HG03342 (cell line): Measurements from ENCODE around the gene MAP1LC3A.
"Not testable (repeated sequence)": the region's sequence is repeated elsewhere in the genome, so short reads cannot be mapped to it uniquely, and the experiment has no call there.

Experiments
- ATAC-seq: cut with Tn5 transposase; IDR thresholded peaks from one replicate; pipeline ENCODE4 v1.9.1; 2021; ENCODE audit warnings: mild to moderate bottlenecking, moderate library complexity; ENCODE audit not compliant: unreplicated experiment

The MAP1LC3A gene

GRCh38 chr20:34558320-34559218 is at the start of gene MAP1LC3A:
TSS of gene MAP1LC3A (plus strand) at chr20:34558718. CDS start at chr20:34558869, 151 bp downstream.
- peak; percentile 68 for ATAC-seq

- no peak for ATAC-seq
Observed at GRCh38 chr20:34510575-34510974, 47.9 kb upstream of the MAP1LC3A start.

GRCh38 chr20:34511891-34512265 is 46.6 kb upstream of the MAP1LC3A start:
- no peak for ATAC-seq

- ATAC-seq: no peak
Observed at GRCh38 chr20:34512266-34512954, 46.1 kb upstream of the MAP1LC3A start.

GRCh38 chr20:34512955-34513419 is 45.5 kb upstream of the MAP1LC3A start:
- ATAC-seq: no peak

GRCh38 chr20:34514034-34514433 is 44.5 kb upstream of the MAP1LC3A start:
- not testable (repeated sequence) for ATAC-seq

GRCh38 chr20:34514897-34515483 is 43.5 kb upstream of the MAP1LC3A start:
- ATAC-seq: no peak

- peak; percentile 49 for ATAC-seq
Observed at GRCh38 chr20:34515484-34516246, 42.9 kb upstream of the MAP1LC3A start.

GRCh38 chr20:34516247-34517113 is 42.0 kb upstream of the MAP1LC3A start, which contains the start of gene DYNLRB1:
TSS of gene DYNLRB1 (plus strand) at chr20:34516422. CDS start at chr20:34516459, 37 bp downstream.
- ATAC-seq: peak; percentile 60

- no peak for ATAC-seq
Observed at GRCh38 chr20:34517114-34517505, 41.4 kb upstream of the MAP1LC3A start.

- ATAC-seq: not testable (repeated sequence)
Observed at GRCh38 chr20:34518863-34519262, 39.7 kb upstream of the MAP1LC3A start.

GRCh38 chr20:34519841-34520240 is 38.7 kb upstream of the MAP1LC3A start:
- ATAC-seq: not testable (repeated sequence)

GRCh38 chr20:34522969-34523871 is 35.3 kb upstream of the MAP1LC3A start:
- ATAC-seq: no peak

- no peak for ATAC-seq
Observed at GRCh38 chr20:34524426-34524825, 34.1 kb upstream of the MAP1LC3A start.

- ATAC-seq: no peak
Observed at GRCh38 chr20:34525342-34525708, 33.2 kb upstream of the MAP1LC3A start.

- no peak for ATAC-seq
Observed at GRCh38 chr20:34525709-34526416, 32.7 kb upstream of the MAP1LC3A start.

- no peak for ATAC-seq
Observed at GRCh38 chr20:34526466-34526865, 32.1 kb upstream of the MAP1LC3A start.

GRCh38 chr20:34527016-34527415 is 31.5 kb upstream of the MAP1LC3A start:
- no peak for ATAC-seq
